RWPE2 (cell line): Measurements from ENCODE around the gene COL8A1.

Source experiments
- ATAC-seq: fragments of 200-7000 bp; cut with Tn5 transposase; 3 replicates; pipeline ENCODE4 v1.9.1; 2021; ENCODE audit warnings: low read depth
- DNase-seq: peaks from one replicate; pipeline ENCODE4 v3.0.0-alpha.2; 2020; ENCODE audit warnings: low spot score
- H3K27ac ChIP-seq: fragments of 450-650 bp; 2 replicates; pipeline ENCODE4 v1.5.1; 2017; ENCODE audit warnings: mild to moderate bottlenecking; ENCODE audit not compliant: poor library complexity, severe bottlenecking
- H3K27me3 ChIP-seq: fragments of 250-450 bp; sonication (Bioruptor Pico); 2 replicates; pipeline ENCODE4 v1.5.1; 2021; ENCODE audit warnings: mild to moderate bottlenecking, moderate library complexity; ENCODE audit not compliant: insufficient read depth, poor library complexity, severe bottlenecking
- H3K36me3 ChIP-seq: fragments of 250-450 bp; sonication (Bioruptor Pico); 2 replicates; pipeline ENCODE4 v1.5.1; 2020; ENCODE audit warnings: low read depth, mild to moderate bottlenecking, moderate library complexity
- H3K4me1 ChIP-seq: fragments of 250-450 bp; sonication (Bioruptor Pico); 2 replicates; pipeline ENCODE4 v1.5.1; 2021; ENCODE audit warnings: mild to moderate bottlenecking, moderate library complexity; ENCODE audit not compliant: insufficient read depth, poor library complexity, severe bottlenecking
- H3K4me3 ChIP-seq: fragments of 250-450 bp; sonication (Bioruptor Pico); 2 replicates; pipeline ENCODE4 v1.5.1; 2021; ENCODE audit warnings: mild to moderate bottlenecking, moderate library complexity; ENCODE audit not compliant: severe bottlenecking
- H3K9me3 ChIP-seq: fragments of 250-450 bp; sonication (Bioruptor Pico); 2 replicates; pipeline ENCODE4 v1.5.1; 2021; ENCODE audit warnings: mild to moderate bottlenecking, moderate library complexity; ENCODE audit not compliant: severe bottlenecking
- TF ChIP-seq, protein P1 (sequence below): fragments of 450-650 bp; IDR thresholded peaks from one replicate; pipeline ENCODE4 v1.5.1; 2017; ENCODE audit warnings: mild to moderate bottlenecking, moderate library complexity; ENCODE audit not compliant: poor library complexity, severe bottlenecking

COL8A1 gene

GRCh38 chr3:99637368-99638111 lies 854 bp upstream of the COL8A1 start:
- H3K4me3 ChIP-seq, result peak overlapping the region; percentile 41
- H3K4me1 ChIP-seq, result peaks cover 51% of the 10 kb centered on the region
- DNase-seq (no peak), ATAC-seq (peak; percentile 52; the same call in 2 of the 3 replicates)
- H3K27ac ChIP-seq, result peak overlapping the region; percentile 99
- no peaks in the 10 kb centered on the region for H3K9me3 ChIP-seq
- peaks cover 29% of the 10 kb centered on the region for H3K36me3 ChIP-seq
- H3K27me3 ChIP-seq, result no peaks in the 10 kb centered on the region
- TF ChIP-seq, protein P1, sequence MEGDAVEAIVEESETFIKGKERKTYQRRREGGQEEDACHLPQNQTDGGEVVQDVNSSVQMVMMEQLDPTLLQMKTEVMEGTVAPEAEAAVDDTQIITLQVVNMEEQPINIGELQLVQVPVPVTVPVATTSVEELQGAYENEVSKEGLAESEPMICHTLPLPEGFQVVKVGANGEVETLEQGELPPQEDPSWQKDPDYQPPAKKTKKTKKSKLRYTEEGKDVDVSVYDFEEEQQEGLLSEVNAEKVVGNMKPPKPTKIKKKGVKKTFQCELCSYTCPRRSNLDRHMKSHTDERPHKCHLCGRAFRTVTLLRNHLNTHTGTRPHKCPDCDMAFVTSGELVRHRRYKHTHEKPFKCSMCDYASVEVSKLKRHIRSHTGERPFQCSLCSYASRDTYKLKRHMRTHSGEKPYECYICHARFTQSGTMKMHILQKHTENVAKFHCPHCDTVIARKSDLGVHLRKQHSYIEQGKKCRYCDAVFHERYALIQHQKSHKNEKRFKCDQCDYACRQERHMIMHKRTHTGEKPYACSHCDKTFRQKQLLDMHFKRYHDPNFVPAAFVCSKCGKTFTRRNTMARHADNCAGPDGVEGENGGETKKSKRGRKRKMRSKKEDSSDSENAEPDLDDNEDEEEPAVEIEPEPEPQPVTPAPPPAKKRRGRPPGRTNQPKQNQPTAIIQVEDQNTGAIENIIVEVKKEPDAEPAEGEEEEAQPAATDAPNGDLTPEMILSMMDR, result peak; percentile 31

- peak overlapping the region; percentile 99 for H3K27ac ChIP-seq
- H3K27me3 ChIP-seq, result no peaks in the 10 kb centered on the region
- peak overlapping the region; percentile 41 for H3K4me3 ChIP-seq
- TF ChIP-seq, protein P1, result no peak
- ATAC-seq (no peak), DNase-seq (no peak)
- peaks cover 42% of the 10 kb centered on the region for H3K4me1 ChIP-seq
- no peaks in the 10 kb centered on the region for H3K9me3 ChIP-seq
- peaks cover 49% of the 10 kb centered on the region for H3K36me3 ChIP-seq
Observed at GRCh38 chr3:99639579-99639978, 1.2 kb downstream of the COL8A1 start.

DNA sequence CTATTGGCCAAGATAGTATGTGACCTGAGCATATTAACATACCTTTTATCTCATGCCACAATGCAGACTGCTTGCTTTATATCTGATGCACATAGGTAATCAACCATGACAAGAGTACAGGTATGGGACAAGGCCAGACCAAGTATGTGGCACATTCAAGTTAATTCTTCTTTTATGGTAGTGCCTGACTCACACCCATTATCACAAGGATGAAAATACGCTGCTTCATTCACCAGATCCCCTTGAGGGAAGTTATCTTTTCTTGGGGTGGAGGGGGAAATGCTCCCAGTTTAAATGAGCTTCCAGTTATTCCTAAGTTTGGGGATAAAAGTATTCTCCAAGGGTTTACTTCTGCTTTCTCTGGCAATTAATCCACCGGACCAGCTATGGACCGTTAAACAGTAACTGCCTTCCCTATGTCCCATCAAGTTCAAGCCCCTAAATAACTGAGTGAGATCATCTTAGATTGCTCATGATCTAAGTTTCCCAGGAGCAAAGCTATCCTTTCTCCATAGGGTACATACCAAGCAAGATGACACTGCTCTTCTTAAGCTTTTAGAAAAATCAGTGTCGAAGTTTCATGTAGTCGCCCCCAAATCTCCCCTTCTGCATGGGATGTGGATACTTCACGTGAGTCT lies 1.9 kb downstream of the COL8A1 start:
- H3K4me3 ChIP-seq, result peak overlapping the region; percentile 41
- H3K9me3 ChIP-seq, result no peaks in the 10 kb centered on the region
- DNase-seq (no peak), ATAC-seq (no peak)
- H3K36me3 ChIP-seq, result peaks cover 57% of the 10 kb centered on the region
- H3K27ac ChIP-seq, result peak overlapping the region; percentile 99
- TF ChIP-seq, protein P1, result no peak
- no peaks in the 10 kb centered on the region for H3K27me3 ChIP-seq
- H3K4me1 ChIP-seq, result peaks cover 45% of the 10 kb centered on the region

DNA sequence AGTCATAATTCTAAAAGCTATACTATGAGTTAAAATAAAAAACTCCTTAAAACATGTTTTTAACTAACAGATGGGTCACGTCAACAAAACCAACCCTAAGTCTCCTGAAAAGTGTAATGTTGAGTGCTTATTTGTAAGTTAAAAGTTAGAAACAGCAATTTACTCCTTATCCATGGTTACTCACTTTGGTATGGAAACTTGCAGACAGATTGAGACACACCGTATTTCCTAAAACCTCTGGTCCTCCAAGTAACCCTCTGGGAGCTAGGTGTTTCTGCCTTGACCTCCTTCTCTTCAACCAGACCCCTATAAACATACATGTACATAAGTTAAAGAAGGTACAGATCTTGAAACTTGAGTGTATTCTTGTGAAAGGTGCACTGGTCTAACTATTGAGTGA lies 3.1 kb downstream of the COL8A1 start:
- TF ChIP-seq, protein P1, result no peak
- Histone ChIP-seq H3K27ac (peak overlapping the region; percentile 99), H3K4me3 (peak overlapping the region; percentile 1), H3K36me3 (peaks cover 61% of the 10 kb centered on the region), H3K9me3 (no peaks in the 10 kb centered on the region), H3K27me3 (no peaks in the 10 kb centered on the region), H3K4me1 (peaks cover 52% of the 10 kb centered on the region)
- ATAC-seq, result no peak
- DNase-seq, result no peak

DNA sequence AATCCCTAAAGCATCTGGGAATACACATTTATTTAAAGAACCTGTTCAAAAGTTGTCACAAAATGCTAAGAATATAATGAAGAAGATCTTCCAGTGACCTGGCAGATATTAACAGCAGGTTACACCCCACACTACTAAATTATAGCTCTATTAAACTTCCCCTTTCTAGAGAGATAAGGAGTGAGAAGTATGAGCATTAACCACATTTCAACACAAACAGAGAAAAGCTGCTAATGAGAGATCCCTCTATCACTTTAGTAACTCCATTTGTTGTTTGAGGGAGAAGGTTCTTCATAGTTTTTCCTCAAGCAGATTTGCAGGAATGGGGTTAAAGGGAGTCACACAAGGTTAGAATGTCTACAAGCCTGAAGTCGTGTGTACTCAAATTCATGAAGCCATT lies 3.6 kb downstream of the COL8A1 start:
- DNase-seq (no peak), ATAC-seq (no peak)
- Histone ChIP-seq H3K9me3 (no peaks in the 10 kb centered on the region), H3K27me3 (no peaks in the 10 kb centered on the region), H3K4me3 (no peak overlapping the region), H3K36me3 (peaks cover 66% of the 10 kb centered on the region), H3K4me1 (peaks cover 52% of the 10 kb centered on the region), H3K27ac (peak overlapping the region; percentile 99)
- TF ChIP-seq, protein P1, result no peak
